HEK293 (cell line): ENCODE results near the gene FBL.

Experiments used
- GLIS1 ChIP-seq: fragments of 450-650 bp; formaldehyde crosslinking; IDR thresholded peaks from 2 replicates; pipeline ENCODE4 v1.5.1; 2016; ENCODE audit warnings: missing biosample characterization, missing genetic modification characterization
- HOXC10 ChIP-seq: sonication (generic); formaldehyde crosslinking; IDR thresholded peaks from 2 replicates; pipeline ENCODE4 v1.8.1; 2023; ENCODE audit warnings: mild to moderate bottlenecking, missing genetic modification reagents
- KLF8 ChIP-seq: fragments of 450-650 bp; formaldehyde crosslinking; IDR thresholded peaks from 2 replicates; pipeline ENCODE4 v1.5.1; 2016; ENCODE audit warnings: missing biosample characterization, missing genetic modification characterization
- PRDM1 ChIP-seq: fragments of 450-650 bp; formaldehyde crosslinking; IDR thresholded peaks from 2 replicates; pipeline ENCODE4; 2016; ENCODE audit warnings: missing biosample characterization, missing genetic modification characterization
- REST ChIP-seq: fragments of 450-650 bp; formaldehyde crosslinking; IDR thresholded peaks from 2 replicates; pipeline ENCODE4 v1.5.1; 2016; ENCODE audit warnings: missing biosample characterization, missing genetic modification characterization
- SP2 ChIP-seq: fragments of 450-650 bp; formaldehyde crosslinking; IDR thresholded peaks from 2 replicates; pipeline ENCODE4 v1.5.1; 2016; ENCODE audit warnings: missing biosample characterization, missing genetic modification characterization
- SP7 ChIP-seq: fragments of 450-650 bp; formaldehyde crosslinking; IDR thresholded peaks from 2 replicates; pipeline ENCODE4 v1.5.1; 2016; ENCODE audit warnings: missing biosample characterization, missing genetic modification characterization
- TCF7L2 ChIP-seq: IDR thresholded peaks from 2 replicates; pipeline ENCODE4 v1.6.1; 2011; ENCODE audit warnings: low read depth, mild to moderate bottlenecking, inconsistent platforms, low read length, moderate library complexity, borderline replicate concordance
- ZEB2 ChIP-seq: fragments of 450-650 bp; formaldehyde crosslinking; IDR thresholded peaks from 2 replicates; pipeline ENCODE4 v1.5.1; 2016; ENCODE audit warnings: missing biosample characterization, missing genetic modification characterization
- ZFHX2 ChIP-seq: fragments of 450-650 bp; formaldehyde crosslinking; conservative IDR thresholded peaks from 2 replicates; pipeline ENCODE4 v1.5.1; 2016; ENCODE audit warnings: missing biosample characterization, missing genetic modification characterization
- ZNF112 ChIP-seq: fragments of 450-650 bp; formaldehyde crosslinking; IDR thresholded peaks from 2 replicates; pipeline ENCODE4 v1.5.0; 2017; ENCODE audit warnings: missing biosample characterization, missing genetic modification characterization
- ZNF138 ChIP-seq: fragments of 450-650 bp; formaldehyde crosslinking; IDR thresholded peaks from 2 replicates; pipeline ENCODE4 v1.5.1; 2016; ENCODE audit warnings: missing biosample characterization, missing genetic modification characterization, borderline replicate concordance
- ZNF146 ChIP-seq: fragments of 450-650 bp; formaldehyde crosslinking; IDR thresholded peaks from 2 replicates; pipeline ENCODE4 v1.5.1; 2016; ENCODE audit warnings: missing biosample characterization, missing genetic modification characterization
- ZNF175 ChIP-seq: fragments of 450-650 bp; formaldehyde crosslinking; IDR thresholded peaks from 2 replicates; pipeline ENCODE4 v1.5.1; 2016; ENCODE audit warnings: missing biosample characterization, missing genetic modification characterization
- ZNF274 ChIP-seq, 2 experiments: fragments of 200-500 bp in 1 of 2; fragments of 450-650 bp in 1 of 2; sonication (Bioruptor generic) in 1 of 2; formaldehyde crosslinking in 1 of 2; IDR thresholded peaks; 2 replicates each; pipeline versions ENCODE4 v1.5.1 to v1.6.1; 2014 to 2016; ENCODE audit warnings: borderline replicate concordance in 1 of 2, inconsistent platforms in 1 of 2, low read length in 1 of 2, missing biosample characterization in 1 of 2, missing genetic modification characterization in 1 of 2
- ZNF335 ChIP-seq: fragments of 450-650 bp; formaldehyde crosslinking; conservative IDR thresholded peaks from 2 replicates; pipeline ENCODE4 v1.5.1; 2016; ENCODE audit warnings: missing biosample characterization, missing genetic modification characterization
- ZNF350 ChIP-seq: fragments of 450-650 bp; formaldehyde crosslinking; IDR thresholded peaks from 2 replicates; pipeline ENCODE4 v1.5.0; 2017; ENCODE audit warnings: missing biosample characterization, mild to moderate bottlenecking, missing genetic modification characterization
- ZNF366 ChIP-seq: fragments of 450-650 bp; formaldehyde crosslinking; conservative IDR thresholded peaks from 2 replicates; pipeline ENCODE4 v1.5.1; 2016; ENCODE audit warnings: missing biosample characterization, missing genetic modification characterization
- ZNF391 ChIP-seq: fragments of 450-650 bp; formaldehyde crosslinking; IDR thresholded peaks from 2 replicates; pipeline ENCODE4 v1.5.1; 2016; ENCODE audit warnings: low read depth, missing biosample characterization, missing genetic modification characterization, borderline replicate concordance
- ZNF394 ChIP-seq: fragments of 450-650 bp; formaldehyde crosslinking; IDR thresholded peaks from 2 replicates; pipeline ENCODE4 v1.5.1; 2016; ENCODE audit warnings: missing biosample characterization, missing genetic modification characterization, mild to moderate bottlenecking, moderate library complexity, borderline replicate concordance
- ZNF521 ChIP-seq: fragments of 450-650 bp; formaldehyde crosslinking; IDR thresholded peaks from 2 replicates; pipeline ENCODE4 v1.5.1; 2017; ENCODE audit warnings: missing biosample characterization, mild to moderate bottlenecking, missing genetic modification characterization
- ZNF544 ChIP-seq: fragments of 450-650 bp; formaldehyde crosslinking; IDR thresholded peaks from 2 replicates; pipeline ENCODE4 v1.5.0; 2017; ENCODE audit warnings: missing biosample characterization, missing genetic modification characterization
- ZNF548 ChIP-seq: fragments of 450-650 bp; formaldehyde crosslinking; IDR thresholded peaks from 2 replicates; pipeline ENCODE4 v1.5.1; 2016; ENCODE audit warnings: missing biosample characterization, missing genetic modification characterization
- ZNF596 ChIP-seq: fragments of 450-650 bp; IDR thresholded peaks from 2 replicates; pipeline ENCODE4 v1.5.0; 2018; ENCODE audit warnings: missing biosample characterization, mild to moderate bottlenecking, missing genetic modification characterization, moderate library complexity
- ZNF624 ChIP-seq: fragments of 450-650 bp; formaldehyde crosslinking; IDR thresholded peaks from 2 replicates; pipeline ENCODE4 v1.5.1; 2017; ENCODE audit warnings: missing biosample characterization, missing genetic modification characterization
- ZNF639 ChIP-seq: fragments of 450-650 bp; formaldehyde crosslinking; IDR thresholded peaks from 2 replicates; pipeline ENCODE4 v1.5.1; 2016; ENCODE audit warnings: missing biosample characterization, missing genetic modification characterization
- ZNF658 ChIP-seq: fragments of 450-650 bp; formaldehyde crosslinking; IDR thresholded peaks from 2 replicates; pipeline ENCODE4; 2016; ENCODE audit warnings: missing biosample characterization, missing genetic modification characterization
- ZNF792 ChIP-seq: fragments of 450-650 bp; formaldehyde crosslinking; IDR thresholded peaks from 2 replicates; pipeline ENCODE4 v1.5.1; 2016; ENCODE audit warnings: missing biosample characterization, missing genetic modification characterization
- TF ChIP-seq, protein P1 (sequence below): fragments of 450-650 bp; formaldehyde crosslinking; IDR thresholded peaks from 2 replicates; pipeline ENCODE4 v1.5.1; 2016; ENCODE audit warnings: missing biosample characterization, missing genetic modification characterization
- TF ChIP-seq, protein P2 (sequence below): fragments of 450-650 bp; formaldehyde crosslinking; IDR thresholded peaks from 2 replicates; pipeline ENCODE4 v1.5.1; 2016; ENCODE audit warnings: missing biosample characterization, missing genetic modification characterization
- TF ChIP-seq, protein P3 (sequence below): fragments of 450-650 bp; formaldehyde crosslinking; IDR thresholded peaks from 2 replicates; pipeline ENCODE4 v1.5.1; 2016; ENCODE audit warnings: missing biosample characterization, missing genetic modification characterization

FBL gene

DNA sequence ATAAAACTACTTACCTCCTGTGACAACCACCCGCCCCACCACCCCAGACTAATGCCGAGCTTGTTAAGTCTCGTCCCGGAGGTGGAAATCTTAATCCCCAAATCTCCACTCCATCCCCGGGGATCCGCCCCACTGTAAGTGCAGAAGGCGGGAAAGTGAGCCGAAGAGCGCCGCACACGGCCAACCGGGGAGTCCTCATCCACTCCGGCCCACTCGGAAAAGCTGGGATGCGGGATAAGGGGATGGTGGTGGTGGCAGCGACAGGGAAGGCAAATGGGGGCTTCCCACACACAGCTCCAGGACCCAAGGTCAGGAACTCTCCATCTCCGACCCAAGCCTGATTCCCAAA is 621 bp downstream of the FBL start (continued):
- TF ChIP-seq REST (tag by site-specific recombination), result no peak
- TF ChIP-seq ZNF639 (tag by site-specific recombination), result no peak
- no peak for TF ChIP-seq ZNF596 (tag by site-specific recombination)
- TF ChIP-seq ZFHX2 (tag by site-specific recombination), result peak; percentile 43; the same call in 1 of the 2 replicates
- no peak for TF ChIP-seq ZNF624 (tag by site-specific recombination)
- TF ChIP-seq ZNF274 (IDR thresholded peaks at IDR 0.05; ENCODE audit: low read length), result no peak
- TF ChIP-seq ZNF274 (tag by site-specific recombination; IDR thresholded peaks at IDR 0.05; ENCODE audit: borderline replicate concordance), result no peak
- no peak; the same call in 1 of the 2 replicates for TF ChIP-seq ZNF394 (tag by site-specific recombination)
- no peak for TF ChIP-seq ZNF548 (tag by site-specific recombination)
- TF ChIP-seq, protein P1, sequence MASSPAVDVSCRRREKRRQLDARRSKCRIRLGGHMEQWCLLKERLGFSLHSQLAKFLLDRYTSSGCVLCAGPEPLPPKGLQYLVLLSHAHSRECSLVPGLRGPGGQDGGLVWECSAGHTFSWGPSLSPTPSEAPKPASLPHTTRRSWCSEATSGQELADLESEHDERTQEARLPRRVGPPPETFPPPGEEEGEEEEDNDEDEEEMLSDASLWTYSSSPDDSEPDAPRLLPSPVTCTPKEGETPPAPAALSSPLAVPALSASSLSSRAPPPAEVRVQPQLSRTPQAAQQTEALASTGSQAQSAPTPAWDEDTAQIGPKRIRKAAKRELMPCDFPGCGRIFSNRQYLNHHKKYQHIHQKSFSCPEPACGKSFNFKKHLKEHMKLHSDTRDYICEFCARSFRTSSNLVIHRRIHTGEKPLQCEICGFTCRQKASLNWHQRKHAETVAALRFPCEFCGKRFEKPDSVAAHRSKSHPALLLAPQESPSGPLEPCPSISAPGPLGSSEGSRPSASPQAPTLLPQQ (tag by site-specific recombination), result 0 out of 2 replicates have a peak, but pooled peaks have one; percentile 45
- TF ChIP-seq ZNF138 (tag by site-specific recombination), result peak; percentile 8; the same call in 1 of the 2 replicates
- TF ChIP-seq, protein P2, sequence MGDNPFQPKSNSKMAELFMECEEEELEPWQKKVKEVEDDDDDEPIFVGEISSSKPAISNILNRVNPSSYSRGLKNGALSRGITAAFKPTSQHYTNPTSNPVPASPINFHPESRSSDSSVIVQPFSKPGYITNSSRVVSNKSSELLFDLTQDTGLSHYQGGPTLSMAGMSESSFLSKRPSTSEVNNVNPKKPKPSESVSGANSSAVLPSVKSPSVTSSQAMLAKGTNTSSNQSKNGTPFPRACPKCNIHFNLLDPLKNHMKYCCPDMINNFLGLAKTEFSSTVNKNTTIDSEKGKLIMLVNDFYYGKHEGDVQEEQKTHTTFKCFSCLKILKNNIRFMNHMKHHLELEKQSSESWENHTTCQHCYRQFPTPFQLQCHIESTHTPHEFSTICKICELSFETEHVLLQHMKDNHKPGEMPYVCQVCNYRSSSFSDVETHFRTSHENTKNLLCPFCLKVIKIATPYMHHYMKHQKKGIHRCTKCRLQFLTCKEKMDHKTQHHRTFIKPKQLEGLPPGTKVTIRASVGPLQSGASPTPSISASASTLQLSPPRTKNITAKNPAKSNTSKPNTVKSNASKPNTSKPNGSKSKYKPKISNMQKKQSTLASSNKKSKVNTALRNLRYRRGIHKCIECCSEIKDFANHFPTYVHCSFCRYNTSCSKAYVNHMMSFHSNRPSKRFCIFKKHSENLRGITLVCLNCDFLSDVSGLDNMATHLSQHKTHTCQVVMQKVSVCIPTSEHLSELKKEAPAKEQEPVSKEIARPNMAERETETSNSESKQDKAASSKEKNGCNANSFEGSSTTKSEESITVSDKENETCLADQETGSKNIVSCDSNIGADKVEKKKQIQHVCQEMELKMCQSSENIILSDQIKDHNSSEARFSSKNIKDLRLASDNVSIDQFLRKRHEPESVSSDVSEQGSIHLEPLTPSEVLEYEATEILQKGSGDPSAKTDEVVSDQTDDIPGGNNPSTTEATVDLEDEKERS (tag by site-specific recombination), result no peak
- no peak for TF ChIP-seq ZNF521 (tag by site-specific recombination)
- TF ChIP-seq ZNF366 (tag by site-specific recombination), result peak; percentile 91
- no peak for TF ChIP-seq ZNF112 (tag by site-specific recombination)
- TF ChIP-seq PRDM1 (tag by site-specific recombination), result no peak
- no peak for TF ChIP-seq ZNF175 (tag by site-specific recombination)
- TF ChIP-seq, protein P3, sequence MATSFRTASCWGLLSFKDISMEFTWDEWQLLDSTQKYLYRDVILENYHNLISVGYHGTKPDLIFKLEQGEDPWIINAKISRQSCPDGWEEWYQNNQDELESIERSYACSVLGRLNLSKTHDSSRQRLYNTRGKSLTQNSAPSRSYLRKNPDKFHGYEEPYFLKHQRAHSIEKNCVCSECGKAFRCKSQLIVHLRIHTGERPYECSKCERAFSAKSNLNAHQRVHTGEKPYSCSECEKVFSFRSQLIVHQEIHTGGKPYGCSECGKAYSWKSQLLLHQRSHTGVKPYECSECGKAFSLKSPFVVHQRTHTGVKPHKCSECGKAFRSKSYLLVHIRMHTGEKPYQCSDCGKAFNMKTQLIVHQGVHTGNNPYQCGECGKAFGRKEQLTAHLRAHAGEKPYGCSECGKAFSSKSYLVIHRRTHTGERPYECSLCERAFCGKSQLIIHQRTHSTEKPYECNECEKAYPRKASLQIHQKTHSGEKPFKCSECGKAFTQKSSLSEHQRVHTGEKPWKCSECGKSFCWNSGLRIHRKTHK (tag by site-specific recombination), result no peak
- peak; percentile 65 for TF ChIP-seq KLF8 (tag by site-specific recombination)
- no peak; the same call in 1 of the 2 replicates for TF ChIP-seq ZNF335 (tag by site-specific recombination)
- no peak for TF ChIP-seq ZNF658
- TF ChIP-seq ZNF544, result no peak
- TF ChIP-seq ZNF391 (tag by site-specific recombination), result no peak
- 0 out of 2 replicates have a peak, but pooled peaks have one; percentile 39 for TF ChIP-seq SP7 (tag by site-specific recombination)
- TF ChIP-seq ZNF350 (tag by site-specific recombination), result no peak
- TF ChIP-seq TCF7L2, result no peak
- peak; percentile 79 for TF ChIP-seq SP2 (tag by site-specific recombination)
- no peak for TF ChIP-seq ZNF146 (tag by site-specific recombination)
- no peak for TF ChIP-seq HOXC10 (CRISPR knock-in tag)
- TF ChIP-seq ZNF792 (tag by site-specific recombination), result no peak
- no peak for TF ChIP-seq ZEB2 (tag by site-specific recombination)
- TF ChIP-seq GLIS1 (tag by site-specific recombination), result peak; percentile 80
